AG10803 (cell line): Measurements from ENCODE around the gene MOGAT1.

ENCODE experiments used
- DNase-seq: peaks from one replicate; pipeline ENCODE4 v3.0.0; 2010; ENCODE audit warnings: low read depth
- H3K4me3 ChIP-seq: 2 replicates; pipeline ENCODE4 v1.5.1; 2011; ENCODE audit warnings: mild to moderate bottlenecking, low read length, control low read depth
- CTCF ChIP-seq: conservative IDR thresholded peaks from 2 replicates; pipeline ENCODE4 v1.5.1; 2011; ENCODE audit warnings: mild to moderate bottlenecking, low read length, control low read depth, inconsistent platforms

MOGAT1 gene

GRCh38 chr2:222724208-222724607 is 52.8 kb downstream of the MOGAT1 start:
- TF ChIP-seq CTCF, result no peak
- no peak for DNase-seq
- no peak overlapping the region for H3K4me3 ChIP-seq

GRCh38 chr2:222728621-222729020 is 57.2 kb downstream of the MOGAT1 start:
- H3K4me3 ChIP-seq, result no peak overlapping the region
- no peak for DNase-seq
- no peak for TF ChIP-seq CTCF

- no peak overlapping the region for H3K4me3 ChIP-seq
- TF ChIP-seq CTCF, result no peak
- DNase-seq, result no peak
Observed at GRCh38 chr2:222730366-222730999, 59.0 kb downstream of the MOGAT1 start.

GRCh38 chr2:222731201-222731621 is 59.8 kb downstream of the MOGAT1 start:
- no peak overlapping the region for H3K4me3 ChIP-seq
- no peak for DNase-seq
- no peak for TF ChIP-seq CTCF

- no peak for DNase-seq
- TF ChIP-seq CTCF, result no peak
- no peak overlapping the region for H3K4me3 ChIP-seq
Observed at GRCh38 chr2:222732489-222733178, 61.2 kb downstream of the MOGAT1 start.

DNA sequence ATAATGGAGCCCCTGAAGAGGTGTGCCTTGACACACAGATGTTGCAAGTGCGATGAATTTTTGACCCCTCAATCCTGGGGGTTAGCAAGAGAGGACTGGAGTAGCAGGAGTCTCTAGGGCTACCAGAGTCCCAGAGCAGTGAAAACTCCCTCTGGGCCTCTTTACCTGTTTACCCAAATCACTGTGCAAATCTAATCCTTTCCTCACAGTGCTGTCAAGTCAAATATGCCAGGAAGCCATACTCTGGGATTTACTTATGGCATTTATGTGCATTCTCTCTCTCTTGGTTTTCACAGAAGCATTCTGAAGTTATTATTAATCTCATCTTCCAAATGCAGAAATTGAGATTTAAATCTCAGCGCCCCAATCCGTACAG is 62.0 kb downstream of the MOGAT1 start:
- TF ChIP-seq CTCF, result no peak
- H3K4me3 ChIP-seq, result no peak overlapping the region
- DNase-seq, result no peak
